Fibroblast of the conjunctiva (primary cell): ENCODE results near the gene CDC42BPA.

Experiments used
- DNase-seq: peaks from one replicate; pipeline ENCODE4 v3.0.0-alpha.2; 2010; ENCODE audit warnings: low read depth

CDC42BPA gene

GRCh38 chr1:227335242-227336020, 17.1 kb upstream of the CDC42BPA start:
- DNase-seq, result no peak

GRCh38 chr1:227333423-227333822, 15.1 kb upstream of the CDC42BPA start:
- no peak for DNase-seq

- no peak for DNase-seq
Measured at GRCh38 chr1:227330279-227331076, 12.2 kb upstream of the CDC42BPA start.

- DNase-seq, result no peak
Measured at GRCh38 chr1:227328405-227329019, 10.2 kb upstream of the CDC42BPA start.

- no peak for DNase-seq
Measured at GRCh38 chr1:227325156-227325555, 6.9 kb upstream of the CDC42BPA start.

- DNase-seq, result no peak
Measured at GRCh38 chr1:227323967-227324268, 5.6 kb upstream of the CDC42BPA start.

GRCh38 chr1:227323171-227323966, 5.1 kb upstream of the CDC42BPA start:
- no peak for DNase-seq

GRCh38 chr1:227322376-227322775, 4.1 kb upstream of the CDC42BPA start:
- DNase-seq, result no peak

GRCh38 chr1:227321035-227321434, 2.7 kb upstream of the CDC42BPA start:
- DNase-seq, result no peak

- no peak for DNase-seq
Measured at GRCh38 chr1:227320476-227320875, 2.2 kb upstream of the CDC42BPA start.

- DNase-seq, result no peak
Measured at GRCh38 chr1:227318853-227319607, 738 bp upstream of the CDC42BPA start.

- peak; percentile 57 for DNase-seq
Measured at GRCh38 chr1:227317523-227318015, 723 bp downstream of the CDC42BPA start.

- no peak for DNase-seq
Measured at GRCh38 chr1:227317011-227317451, 1.3 kb downstream of the CDC42BPA start.

- DNase-seq, result no peak
Measured at GRCh38 chr1:227316456-227316855, 1.8 kb downstream of the CDC42BPA start.

GRCh38 chr1:227315629-227316346, 2.5 kb downstream of the CDC42BPA start:
- peak; percentile 63 for DNase-seq

GRCh38 chr1:227314014-227314848, 4.1 kb downstream of the CDC42BPA start:
- DNase-seq, result no peak

GRCh38 chr1:227312361-227313025, 5.8 kb downstream of the CDC42BPA start:
- DNase-seq, result no peak

- no peak for DNase-seq
Measured at GRCh38 chr1:227311389-227312001, 6.8 kb downstream of the CDC42BPA start.
